H1 (cell line): Measurements from ENCODE around the gene HDHD2. TPM values are rescaled to one million over a fixed set of nuclear protein-coding genes. Genes with fewer than 3 reads are reported as not detected.

ENCODE experiments used
- CTCF ChIA-PET: fragments of 300-600 bp; sonication (Branson Sonifier 250); formaldehyde crosslinking; loops from one replicate; lab custom pipeline; 2021; ENCODE audit not compliant: partially characterized antibody; lab: Charles Lee
- POLR2A ChIA-PET: fragments of 300-600 bp; sonication (Branson Sonifier 250); formaldehyde crosslinking; loops from one replicate; lab custom pipeline; 2021; ENCODE audit warnings: inconsistent platforms; ENCODE audit not compliant: partially characterized antibody; lab: Charles Lee
- DNase-seq, 2 experiments: peaks; one replicate each; pipeline versions ENCODE4 v3.0.0 to v3.0.0-alpha.2; 2010 to 2022; ENCODE audit warnings: low spot score in 2 of 2, low read depth in 1 of 2, mixed read lengths in 1 of 2
- FAIRE-seq: peaks from 2 replicates; lab custom pipeline; 2011; peaks lifted over from hg19 to GRCh38; lab: Jason Lieb, UNC
- H2AFZ ChIP-seq: 2 replicates; pipeline ENCODE4 v1.8.1; 2012; ENCODE audit warnings: low read length, inconsistent platforms
- H2AK5ac ChIP-seq: 2 replicates; pipeline ENCODE4 v1.6.1; 2013; ENCODE audit warnings: low read depth, low read length
- H2BK120ac ChIP-seq: replicated peaks from 2 replicates; pipeline ENCODE3; 2013; ENCODE audit warnings: low read depth, low read length, inconsistent platforms
- H2BK12ac ChIP-seq: 2 replicates; pipeline ENCODE4 v1.6.1; 2013; ENCODE audit warnings: low read depth, low read length
- H2BK15ac ChIP-seq: 2 replicates; pipeline ENCODE4 v1.6.1; 2013; ENCODE audit warnings: low read length
- H2BK20ac ChIP-seq: 2 replicates; pipeline ENCODE4 v1.6.1; 2013; ENCODE audit warnings: low read length
- H2BK5ac ChIP-seq: 2 replicates; pipeline ENCODE4 v1.6.1; 2013; ENCODE audit warnings: low read depth, low read length
- H3K14ac ChIP-seq: 2 replicates; pipeline ENCODE4 v1.6.1; 2013; ENCODE audit warnings: inconsistent platforms; ENCODE audit not compliant: insufficient read length
- H3K18ac ChIP-seq: 2 replicates; pipeline ENCODE4 v1.6.1; 2013; ENCODE audit warnings: low read length; ENCODE audit errors: extremely low read depth
- H3K23ac ChIP-seq: 2 replicates; pipeline ENCODE4 v1.6.1; 2013; ENCODE audit warnings: inconsistent platforms; ENCODE audit not compliant: insufficient read length
- H3K23me2 ChIP-seq: 2 replicates; pipeline ENCODE4 v1.6.1; 2013; ENCODE audit warnings: low read depth, low read length
- H3K27ac ChIP-seq: 2 replicates; pipeline ENCODE4 v1.6.1; 2011; ENCODE audit warnings: low read depth, low read length, inconsistent platforms
- H3K27me3 ChIP-seq, 4 experiments: replicated peaks in 1 of 4; 1 replicate in 1 of 4; 2 replicates in 3 of 4; pipeline versions ENCODE4 v1.6.1 to v1.8.1; 2011 to 2013; ENCODE audit warnings: low read length in 3 of 4, mild to moderate bottlenecking in 3 of 4, inconsistent platforms in 2 of 4, mixed read lengths in 2 of 4, moderate library complexity in 1 of 4; ENCODE audit not compliant: control insufficient read depth in 3 of 4, insufficient read depth in 3 of 4; ENCODE audit errors: extremely low read depth in 1 of 4
- H3K36me3 ChIP-seq, 4 experiments: 2 replicates each; pipeline versions ENCODE4 v1.6.1 to v1.8.1; 2011 to 2013; ENCODE audit warnings: mild to moderate bottlenecking in 4 of 4, low read length in 3 of 4, moderate library complexity in 2 of 4, control low read depth in 1 of 4, inconsistent platforms in 1 of 4; ENCODE audit not compliant: insufficient read depth in 4 of 4, control insufficient read depth in 2 of 4
- H3K4ac ChIP-seq: replicated peaks from 2 replicates; pipeline ENCODE3; 2013; ENCODE audit warnings: low read length, low read depth, mixed read lengths, inconsistent platforms; ENCODE audit not compliant: insufficient read length
- H3K4me1 ChIP-seq, 4 experiments: replicated peaks in 1 of 4; 1 replicate in 1 of 4; 2 replicates in 3 of 4; pipeline versions ENCODE4 v1.6.1 to v1.8.1; 2011 to 2013; ENCODE audit warnings: low read length in 3 of 4, inconsistent platforms in 2 of 4, mixed read lengths in 1 of 4; ENCODE audit not compliant: insufficient read depth in 4 of 4, control insufficient read depth in 3 of 4
- H3K4me2 ChIP-seq, 2 experiments: 2 replicates each; pipeline versions ENCODE4 v1.6.1 to v1.8.1; 2011 to 2013; ENCODE audit warnings: low read depth in 2 of 2, low read length in 2 of 2, control low read depth in 1 of 2, inconsistent platforms in 1 of 2, mild to moderate bottlenecking in 1 of 2; ENCODE audit not compliant: insufficient read depth in 1 of 2
- H3K4me3 ChIP-seq, 4 experiments: fragments of 200-600, 300-600 bp in 1 of 4; sonication (generic), shearing (Covaris generic), sonication (Bioruptor Twin) in 1 of 4; 2 replicates each; pipeline versions ENCODE4 v1.5.1 to v1.8.1; 2011 to 2016; ENCODE audit warnings: low read length in 4 of 4, low read depth in 3 of 4, control low read depth in 2 of 4, inconsistent platforms in 2 of 4, mild to moderate bottlenecking in 2 of 4, mixed read lengths in 1 of 4, moderate library complexity in 1 of 4; ENCODE audit not compliant: insufficient read depth in 2 of 4; ENCODE audit errors: extremely low read depth in 1 of 4
- H3K56ac ChIP-seq: replicated peaks from 2 replicates; pipeline ENCODE3; 2013; ENCODE audit warnings: low read depth, mild to moderate bottlenecking, mixed read lengths, low read length, inconsistent platforms; ENCODE audit not compliant: insufficient read length
- H3K79me1 ChIP-seq: 2 replicates; pipeline ENCODE4 v1.6.1; 2013; ENCODE audit warnings: low read depth, low read length, control low read depth
- H3K79me2 ChIP-seq, 2 experiments: 2 replicates each; pipeline versions ENCODE4 v1.6.1 to v1.8.1; 2012 to 2013; ENCODE audit warnings: low read length in 2 of 2, mild to moderate bottlenecking in 2 of 2, inconsistent platforms in 1 of 2; ENCODE audit not compliant: insufficient read depth in 2 of 2, control insufficient read depth in 1 of 2
- H3K9ac ChIP-seq, 4 experiments: replicated peaks in 1 of 4; 1 replicate in 1 of 4; 2 replicates in 3 of 4; pipeline versions ENCODE4 v1.6.1 to v1.8.1; 2011 to 2013; ENCODE audit warnings: low read depth in 3 of 4, low read length in 3 of 4, control low read depth in 2 of 4, mild to moderate bottlenecking in 2 of 4, moderate library complexity in 2 of 4, inconsistent platforms in 1 of 4; ENCODE audit errors: extremely low read depth in 1 of 4
- H3K9me3 ChIP-seq, 2 experiments: 2 replicates each; pipeline versions ENCODE4 v1.6.1 to v1.8.1; 2012 to 2013; ENCODE audit warnings: mild to moderate bottlenecking in 2 of 2, moderate library complexity in 2 of 2, control low read depth in 1 of 2, inconsistent platforms in 1 of 2, low read depth in 1 of 2, low read length in 1 of 2, mixed read lengths in 1 of 2; ENCODE audit not compliant: insufficient read depth in 2 of 2
- H4K20me1 ChIP-seq, 2 experiments: replicated peaks in 1 of 2; 2 replicates each; pipeline versions ENCODE3 to v1.8.1; 2011 to 2013; ENCODE audit warnings: inconsistent platforms in 2 of 2, low read length in 2 of 2, mild to moderate bottlenecking in 1 of 2; ENCODE audit not compliant: insufficient read depth in 2 of 2, control insufficient read depth in 1 of 2
- H4K5ac ChIP-seq: 2 replicates; pipeline ENCODE4 v1.6.1; 2013; ENCODE audit warnings: low read length, low read depth, mixed read lengths, inconsistent platforms; ENCODE audit not compliant: insufficient read length
- H4K8ac ChIP-seq: 2 replicates; pipeline ENCODE4 v1.8.0; 2013; ENCODE audit warnings: mild to moderate bottlenecking, moderate library complexity, low read length, inconsistent platforms; ENCODE audit not compliant: insufficient read depth; ENCODE audit errors: extremely low read depth
- H4K91ac ChIP-seq: replicated peaks from 2 replicates; pipeline ENCODE3; 2013; ENCODE audit warnings: low read length, mixed read lengths, inconsistent platforms; ENCODE audit not compliant: insufficient read length
- ATF2 ChIP-seq: IDR thresholded peaks from 2 replicates; pipeline ENCODE4 v1.6.1; 2012; ENCODE audit warnings: low read length, inconsistent platforms
- E2F6 ChIP-seq: IDR thresholded peaks from 2 replicates; pipeline ENCODE4 v1.6.1; 2012; ENCODE audit warnings: inconsistent platforms
- GABPA ChIP-seq: IDR thresholded peaks from 2 replicates; pipeline ENCODE4 v1.6.1; 2011; ENCODE audit warnings: mild to moderate bottlenecking, low read length, moderate library complexity, borderline replicate concordance; ENCODE audit not compliant: insufficient read depth
- MAFK ChIP-seq: IDR thresholded peaks from 2 replicates; pipeline ENCODE4 v1.6.1; 2012; ENCODE audit warnings: low read depth, mild to moderate bottlenecking, improper control_type of control experiment, low read length
- NANOG ChIP-seq: IDR thresholded peaks from 2 replicates; pipeline ENCODE4 v1.6.1; 2011; ENCODE audit warnings: low read length, low read depth, mild to moderate bottlenecking, inconsistent platforms; ENCODE audit not compliant: insufficient read depth, poor library complexity, severe bottlenecking
- PHF8 ChIP-seq: fragments of 200-600 bp; sonication (generic); conservative IDR thresholded peaks from 2 replicates; pipeline ENCODE4 v1.7.1; 2012; ENCODE audit warnings: low read depth, mild to moderate bottlenecking, inconsistent platforms, low read length, moderate library complexity
- POLR2A ChIP-seq, 2 experiments: IDR thresholded peaks; 1 replicate in 1 of 2; 2 replicates in 1 of 2; pipeline ENCODE4 v1.6.1; 2011; ENCODE audit warnings: low read depth in 2 of 2, low read length in 2 of 2, mild to moderate bottlenecking in 2 of 2; ENCODE audit errors: control extremely low read depth in 1 of 2
- TBP ChIP-seq: IDR thresholded peaks from 2 replicates; pipeline ENCODE4 v1.6.1; 2011; ENCODE audit warnings: low read depth, low read length, improper control_type of control experiment
- WGBS, 2 experiments: shearing (Covaris generic) in 1 of 2; methylation state at CpG; one replicate each; pipeline versions ENCODE4 v1.1.6 to v1.1.7; 2013 to 2015; ENCODE audit warnings: low lambda C conversion rate in 2 of 2, mixed read lengths in 2 of 2, inconsistent platforms in 1 of 2, low coverage in 1 of 2, missing lambda C conversion rate in 1 of 2; ENCODE audit not compliant: insufficient replicate concordance in 2 of 2, insufficient coverage in 1 of 2, insufficient read length in 1 of 2; ENCODE audit errors: extremely low coverage in 1 of 2, missing lambda C conversion rate in 1 of 2; 5-methylcytosine and 5-hydroxymethylcytosine counted together
- polyA plus RNA-seq, 7 experiments: library from polyadenylated mRNA; depleted of rRNA in 3 of 7; stranded (reverse) in 5 of 7; unstranded in 2 of 7; fragments of >200 nt in 5 of 7; fragments of 200-250 nt in 2 of 7; gene quantifications; 1 replicate in 5 of 7; 2 replicates in 1 of 7; 4 replicates in 1 of 7; pipeline versions ENCODE4 v1.2.1 to v1.2.3, GENCODE V29; 2011 to 2013; ENCODE audit warnings: missing spikeins in 2 of 7, mixed read lengths in 2 of 7
- total RNA-seq: library from RNA; stranded (reverse); fragmentation: NEBNext Ultra II Directional; extraction: Animal tissue kit (Norgen Biotek cat#: 25700); gene quantifications from 2 replicates; pipeline ENCODE4 v1.2.1, GENCODE V29; 2021

Gene HDHD2
- total and polyA plus RNA-seq, 2 of the 8 experiments (the other 6 are each of a cell fraction or from before 2014, with no cell fraction given), result 16.7 to 42.7 TPM

GRCh38 chr18:47118981-47119380 lies 31.3 kb downstream of the HDHD2 start:
- H2AFZ ChIP-seq, result no peak overlapping the region
- ChIA-PET POLR2A (interaction anchor here (1.2 kb wide), 1 partner anchor 56 kb away, joined by 3 read pairs; no protein-coding TSS in a partner anchor), CTCF (interaction anchor here (1.1 to 1.2 kb wide), 2 partner anchors 8 to 86 kb away, joined by 3 to 5 read pairs; no protein-coding TSS in a partner anchor)
- no peak for FAIRE-seq
- no peak overlapping the region for H3K9ac ChIP-seq
- no peak for DNase-seq
- H3K23me2 ChIP-seq, result no peaks in the 10 kb centered on the region
- no peaks in the 10 kb centered on the region for H3K79me2 ChIP-seq
- peaks cover 0 to 3% (median under 1%) of the 10 kb centered on the region in 4 experiments; a peak in 1 of 8 replicates for H3K36me3 ChIP-seq
- no peak overlapping the region for H2AK5ac ChIP-seq
- 94% methylated on average over 2 of the region's 2 CpGs; no CpG with 5 or more reads in 1 of the 2 experiments for WGBS, 2 experiments
- H3K9me3 ChIP-seq, result no peaks in the 10 kb centered on the region
- H4K8ac ChIP-seq, result no peak overlapping the region
- no peak overlapping the region for H3K4ac ChIP-seq
- H3K27me3 ChIP-seq, result no peaks in the 10 kb centered on the region
- no peak overlapping the region for H3K23ac ChIP-seq
- no peak overlapping the region for H3K18ac ChIP-seq
- H4K5ac ChIP-seq, result no peak overlapping the region
- peaks cover 0 to 3% of the 10 kb centered on the region in 2 experiments for H4K20me1 ChIP-seq
- H2BK120ac ChIP-seq, result no peak overlapping the region
- no peak overlapping the region for H2BK20ac ChIP-seq
- no peak overlapping the region for H2BK5ac ChIP-seq
- no peak overlapping the region for H3K56ac ChIP-seq
- H3K4me3 ChIP-seq, result no peak overlapping the region
- H2BK15ac ChIP-seq, result no peak overlapping the region
- no peak overlapping the region for H2BK12ac ChIP-seq
- H3K27ac ChIP-seq, result no peak overlapping the region
- H3K79me1 ChIP-seq, result no peaks in the 10 kb centered on the region; the same call in 1 of the 2 replicates
- H3K4me2 ChIP-seq, result no peak overlapping the region
- TF ChIP-seq GABPA (no peak), ATF2 (no peak), NANOG (no peak), MAFK (no peak), E2F6 (no peak), TBP (no peak), POLR2A (IDR thresholded peaks at IDR 0.05; ENCODE audit: control extremely low read depth in 1 of 2, low read depth in 2 of 2, low read length in 2 of 2) (no peak), PHF8 (no peak)
- H3K4me1 ChIP-seq, result peaks cover 1 to 14% (median 6%) of the 10 kb centered on the region in 4 experiments; a peak in 6 of 7 replicates
- no peak overlapping the region for H3K14ac ChIP-seq
- no peak overlapping the region for H4K91ac ChIP-seq
